ENCODE results near the gene PKN1.
"Not testable (repeated sequence)": the region's sequence is repeated elsewhere in the genome, so short reads cannot be mapped to it uniquely, and the experiment has no call there.

The PKN1 gene

GRCh38 chr19:14487370-14488125 is 54.4 kb downstream of the PKN1 start:
- no peak for DNase-seq (ENCODE audit: low read depth)

GRCh38 chr19:14492756-14493337 is 59.7 kb downstream of the PKN1 start:
- DNase-seq (ENCODE audit: low read depth) = no peak

- no peak for DNase-seq (ENCODE audit: low read depth)
Measured at GRCh38 chr19:14494411-14494810, 61.3 kb downstream of the PKN1 start.

GRCh38 chr19:14494910-14495671 is 62.0 kb downstream of the PKN1 start:
- no peak for DNase-seq (ENCODE audit: low read depth)

- DNase-seq (ENCODE audit: low read depth) = no peak
Measured at GRCh38 chr19:14495672-14496028, 62.5 kb downstream of the PKN1 start.

- DNase-seq (ENCODE audit: low read depth) = peak; percentile 72
Measured at GRCh38 chr19:14496029-14496833, 63.1 kb downstream of the PKN1 start, which contains the start of gene GIPC1. GIPC1 (minus strand) TSS chr19:14496127; CDS start chr19:14482976, 13,151 bp downstream.

- no peak for DNase-seq (ENCODE audit: low read depth)
Measured at GRCh38 chr19:14496834-14497227, 63.7 kb downstream of the PKN1 start.

GRCh38 chr19:14497228-14497921 is 64.3 kb downstream of the PKN1 start:
- DNase-seq (ENCODE audit: low read depth) = no peak

GRCh38 chr19:14502334-14503092 is 69.4 kb downstream of the PKN1 start:
- DNase-seq (ENCODE audit: low read depth) = no peak

GRCh38 chr19:14503285-14503684 is 70.2 kb downstream of the PKN1 start:
- no peak for DNase-seq (ENCODE audit: low read depth)

GRCh38 chr19:14504575-14504974 is 71.5 kb downstream of the PKN1 start:
- not testable (repeated sequence) for DNase-seq (ENCODE audit: low read depth)

GRCh38 chr19:14505488-14506239 is 72.6 kb downstream of the PKN1 start:
- DNase-seq (ENCODE audit: low read depth) = peak; percentile 66

- no peak for DNase-seq (ENCODE audit: low read depth)
Measured at GRCh38 chr19:14507704-14508542, 74.8 kb downstream of the PKN1 start.

- no peak for DNase-seq (ENCODE audit: low read depth)
Measured at GRCh38 chr19:14510311-14511228, 77.5 kb downstream of the PKN1 start.

GRCh38 chr19:14511229-14511593 is 78.1 kb downstream of the PKN1 start:
- DNase-seq (ENCODE audit: low read depth) = no peak

GRCh38 chr19:14512406-14512961 is 79.4 kb downstream of the PKN1 start:
- DNase-seq (ENCODE audit: low read depth) = no peak

GRCh38 chr19:14514215-14514863 is 81.2 kb downstream of the PKN1 start:
- no peak for DNase-seq (ENCODE audit: low read depth)
